ENCODE data around the gene C1orf21. TPM values are rescaled to one million over a fixed set of nuclear protein-coding genes. Genes with fewer than 3 reads are reported as not detected.
"Not testable (repeated sequence)": the region's sequence is repeated elsewhere in the genome, so short reads cannot be mapped to it uniquely, and the experiment has no call there.

The C1orf21 gene, protein sequence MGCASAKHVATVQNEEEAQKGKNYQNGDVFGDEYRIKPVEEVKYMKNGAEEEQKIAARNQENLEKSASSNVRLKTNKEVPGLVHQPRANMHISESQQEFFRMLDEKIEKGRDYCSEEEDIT
- 10 to 100 TPM; 10.4 to 15.2 TPM for total RNA-seq

DNA sequence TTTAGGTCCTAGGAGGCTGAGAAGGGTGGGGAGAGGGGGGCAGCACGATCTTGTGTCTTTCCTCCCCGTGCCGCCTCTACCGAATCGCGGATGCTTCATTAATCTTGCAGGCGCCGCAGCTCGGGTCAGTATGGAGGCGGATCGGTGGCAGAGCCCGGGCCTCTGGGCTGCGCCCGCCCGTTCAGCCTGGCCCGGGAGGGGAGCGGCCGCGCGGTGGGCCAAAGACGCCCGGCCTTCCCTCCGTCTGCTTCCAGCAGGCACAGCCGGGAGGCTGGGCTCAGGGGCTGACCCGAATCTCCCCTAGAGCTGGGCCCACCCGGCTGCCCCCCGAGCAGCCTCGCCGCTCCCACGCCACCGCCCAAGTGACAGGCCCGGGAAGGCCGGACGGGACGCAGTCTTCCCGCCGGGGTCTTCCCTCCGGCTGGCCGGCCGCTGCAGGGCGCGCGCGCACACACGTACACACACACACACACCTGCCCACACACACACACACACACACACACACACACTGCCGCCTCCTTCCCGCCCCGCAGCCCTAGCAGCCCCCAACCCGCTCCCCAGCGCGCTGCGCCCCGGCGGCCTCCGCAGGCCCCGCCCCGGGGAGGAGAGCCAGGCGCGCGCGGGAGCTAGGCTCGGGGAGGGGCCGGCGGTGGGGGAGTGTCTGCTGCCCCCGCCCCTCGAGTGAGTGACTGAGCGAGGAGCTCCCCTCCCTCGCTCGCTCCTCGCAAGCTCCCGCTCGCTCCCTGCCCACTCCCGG, at the start of gene C1orf21:
Gene C1orf21, plus strand, starts transcription at position 718 of the 757 bp plus-strand sequence. CDS start 90,481 bp downstream, outside the sequence.
- H3K27ac ChIP-seq: peak within 1 kb of the TSS; percentile 40 to 65

DNA sequence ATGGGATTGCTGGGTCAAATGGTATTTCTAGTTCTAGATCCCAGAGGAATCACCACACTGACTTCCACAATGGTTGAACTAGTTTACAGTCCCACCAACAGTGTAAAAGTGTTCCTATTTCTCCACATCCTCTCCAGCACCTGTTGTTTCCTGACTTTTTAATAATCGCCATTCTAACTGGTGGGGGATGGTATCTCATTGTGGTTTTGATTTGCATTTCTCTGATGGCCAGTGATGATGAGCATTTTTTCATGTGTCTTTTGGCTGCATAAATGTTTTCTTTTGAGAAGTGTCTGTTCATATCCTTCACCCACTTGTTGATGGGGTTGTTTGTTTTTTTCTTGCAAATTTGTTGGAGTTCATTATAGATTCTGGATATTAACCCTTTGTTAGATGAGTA, 49.0 kb upstream of the C1orf21 start:
- H3K4me1 ChIP-seq (ENCODE audit: control insufficient read depth in 1 of 2, low read depth in 2 of 2); H3K27ac ChIP-seq; H3K36me3 ChIP-seq; H3K9me3 ChIP-seq; H3K4me3 ChIP-seq; ATAC-seq (ENCODE audit: insufficient number of reproducible peaks, low FRiP score, low read depth); DNase-seq (ENCODE audit: low spot score); H3K27me3 ChIP-seq (replicated peaks; ENCODE audit: insufficient read depth): not testable (repeated sequence)

More for the DNA sequence above, at the start of gene C1orf21:
- ATAC-seq (ENCODE audit: insufficient number of reproducible peaks, low FRiP score, low read depth): peak; percentile 83
- H3K27me3 ChIP-seq (replicated peaks; ENCODE audit: insufficient read depth): no peaks in the 10 kb centered on the region
- TF ChIP-seq, protein P1, sequence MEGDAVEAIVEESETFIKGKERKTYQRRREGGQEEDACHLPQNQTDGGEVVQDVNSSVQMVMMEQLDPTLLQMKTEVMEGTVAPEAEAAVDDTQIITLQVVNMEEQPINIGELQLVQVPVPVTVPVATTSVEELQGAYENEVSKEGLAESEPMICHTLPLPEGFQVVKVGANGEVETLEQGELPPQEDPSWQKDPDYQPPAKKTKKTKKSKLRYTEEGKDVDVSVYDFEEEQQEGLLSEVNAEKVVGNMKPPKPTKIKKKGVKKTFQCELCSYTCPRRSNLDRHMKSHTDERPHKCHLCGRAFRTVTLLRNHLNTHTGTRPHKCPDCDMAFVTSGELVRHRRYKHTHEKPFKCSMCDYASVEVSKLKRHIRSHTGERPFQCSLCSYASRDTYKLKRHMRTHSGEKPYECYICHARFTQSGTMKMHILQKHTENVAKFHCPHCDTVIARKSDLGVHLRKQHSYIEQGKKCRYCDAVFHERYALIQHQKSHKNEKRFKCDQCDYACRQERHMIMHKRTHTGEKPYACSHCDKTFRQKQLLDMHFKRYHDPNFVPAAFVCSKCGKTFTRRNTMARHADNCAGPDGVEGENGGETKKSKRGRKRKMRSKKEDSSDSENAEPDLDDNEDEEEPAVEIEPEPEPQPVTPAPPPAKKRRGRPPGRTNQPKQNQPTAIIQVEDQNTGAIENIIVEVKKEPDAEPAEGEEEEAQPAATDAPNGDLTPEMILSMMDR (IDR thresholded peaks at IDR 0.05): no peak
- no peaks in the 10 kb centered on the region for H3K36me3 ChIP-seq
- H3K4me3 ChIP-seq: peak within 1 kb of the TSS; percentile 98
- H3K4me1 ChIP-seq (ENCODE audit: control insufficient read depth in 1 of 2, low read depth in 2 of 2): peaks cover 11% of the 10 kb centered on the region in 2 donors
- no peaks in the 10 kb centered on the region for H3K9me3 ChIP-seq
- DNase-seq (ENCODE audit: low spot score): no peak

DNA sequence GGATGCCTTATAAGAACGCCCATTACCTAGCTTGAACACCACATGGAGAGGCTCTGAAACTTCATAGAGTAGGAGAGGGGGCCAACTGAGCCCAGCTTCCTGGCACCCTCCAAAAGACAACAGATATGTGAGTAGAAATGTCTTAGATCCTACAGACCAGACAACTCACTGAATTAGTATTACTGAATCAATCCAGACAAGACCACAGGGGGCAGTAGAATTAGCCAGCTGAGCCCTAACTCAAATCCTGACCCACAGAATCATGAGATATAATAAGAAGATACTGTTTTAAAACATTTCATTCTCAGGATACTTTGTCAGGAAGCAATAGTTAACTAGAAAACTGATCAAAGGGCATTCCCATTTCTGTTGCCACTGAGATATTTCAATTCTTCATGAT, 45.8 kb upstream of the C1orf21 start:
- Histone ChIP-seq H3K9me3 (peaks cover 3% of the 10 kb centered on the region), H3K4me3 (no peak overlapping the region), H3K27ac (no peak overlapping the region), H3K27me3 (replicated peaks; ENCODE audit: insufficient read depth) (no peaks in the 10 kb centered on the region), H3K4me1 (ENCODE audit: control insufficient read depth in 1 of 2, low read depth in 2 of 2) (no peaks in the 10 kb centered on the region), H3K36me3 (no peaks in the 10 kb centered on the region)
- DNase-seq (ENCODE audit: low spot score) (no peak), ATAC-seq (ENCODE audit: insufficient number of reproducible peaks, low FRiP score, low read depth) (no peak)
- TF ChIP-seq, protein P1 (IDR thresholded peaks at IDR 0.05): no peak

DNA sequence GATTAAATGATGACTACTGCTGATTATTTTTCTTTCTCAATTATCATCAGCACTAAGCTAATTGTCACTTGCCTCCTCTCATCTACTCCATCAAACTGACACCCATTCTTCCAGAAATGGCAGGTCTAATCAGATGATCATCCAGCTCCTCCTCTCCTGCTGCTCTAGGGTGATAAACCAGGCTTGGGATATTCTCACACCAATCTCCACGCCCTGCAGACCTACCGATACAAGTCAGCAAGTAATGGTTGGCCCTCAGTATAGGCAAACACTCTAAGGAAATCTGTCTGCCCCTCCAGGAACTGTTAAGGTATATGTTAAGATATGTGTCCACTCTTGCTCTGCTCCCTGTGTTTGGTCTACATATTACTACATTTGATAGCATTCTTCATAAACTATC, 36.3 kb upstream of the C1orf21 start:
- no peaks in the 10 kb centered on the region for H3K4me1 ChIP-seq (ENCODE audit: control insufficient read depth in 1 of 2, low read depth in 2 of 2)
- H3K27ac ChIP-seq: no peak overlapping the region
- no peak overlapping the region for H3K4me3 ChIP-seq
- no peaks in the 10 kb centered on the region for H3K36me3 ChIP-seq
- H3K9me3 ChIP-seq: no peaks in the 10 kb centered on the region
- no peaks in the 10 kb centered on the region for H3K27me3 ChIP-seq (replicated peaks; ENCODE audit: insufficient read depth)
- no peak for ATAC-seq (ENCODE audit: insufficient number of reproducible peaks, low FRiP score, low read depth)
- TF ChIP-seq, protein P1 (IDR thresholded peaks at IDR 0.05): no peak
- no peak for DNase-seq (ENCODE audit: low spot score)

DNA sequence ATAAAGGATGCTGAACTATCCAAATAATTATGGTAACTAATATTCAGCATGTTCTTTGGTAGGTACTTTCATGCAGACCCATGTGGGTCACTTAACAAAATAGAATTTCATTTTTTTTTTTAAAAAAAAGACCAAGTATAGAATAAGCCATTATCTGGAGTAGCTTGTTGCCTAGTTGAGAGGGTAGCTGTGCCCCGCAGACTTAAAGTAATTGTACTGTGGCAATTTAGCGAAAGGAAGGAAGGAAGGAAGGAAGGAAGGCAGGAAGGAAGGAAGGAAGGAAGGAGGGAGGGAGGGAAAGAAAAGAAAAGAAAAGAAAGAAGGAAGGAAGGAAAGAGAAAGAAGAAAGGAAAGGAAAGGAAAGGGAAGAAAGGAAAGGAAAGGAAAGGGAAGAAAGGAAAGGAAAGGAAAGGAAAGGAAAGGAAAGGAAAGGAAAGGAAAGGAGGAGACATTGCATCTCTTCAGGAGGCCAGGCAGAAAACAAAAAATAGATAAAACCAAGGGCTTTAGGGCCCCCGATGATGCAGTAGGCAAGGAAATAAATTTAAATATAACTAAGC, 35.3 kb upstream of the C1orf21 start:
- Histone ChIP-seq H3K27ac (no peak overlapping the region), H3K9me3 (no peaks in the 10 kb centered on the region), H3K4me3 (no peak overlapping the region), H3K4me1 (ENCODE audit: control insufficient read depth in 1 of 2, low read depth in 2 of 2) (no peaks in the 10 kb centered on the region), H3K27me3 (replicated peaks; ENCODE audit: insufficient read depth) (no peaks in the 10 kb centered on the region), H3K36me3 (no peaks in the 10 kb centered on the region)
- TF ChIP-seq, protein P1 (IDR thresholded peaks at IDR 0.05): no peak
- ATAC-seq (ENCODE audit: insufficient number of reproducible peaks, low FRiP score, low read depth) (no peak), DNase-seq (ENCODE audit: low spot score) (no peak)
